Islet of Langerhans (tissue), 1 donor: Measurements from ENCODE around the gene CYP46A1.

ENCODE experiments used
- FAIRE-seq: peaks from one replicate; lab custom pipeline; 2011; peaks lifted over from hg19 to GRCh38; lab: Jason Lieb, UNC

Gene CYP46A1

GRCh38 chr14:99730876-99731546, 46.9 kb downstream of the CYP46A1 start:
- FAIRE-seq: no peak

- no peak for FAIRE-seq
Measured at GRCh38 chr14:99731547-99732435, 47.7 kb downstream of the CYP46A1 start.

- FAIRE-seq: no peak
Measured at GRCh38 chr14:99732436-99733210, 48.5 kb downstream of the CYP46A1 start.

GRCh38 chr14:99733211-99733539, 49.1 kb downstream of the CYP46A1 start:
- FAIRE-seq: no peak

- no peak for FAIRE-seq
Measured at GRCh38 chr14:99733540-99734405, 49.7 kb downstream of the CYP46A1 start.

- FAIRE-seq: no peak
Measured at GRCh38 chr14:99734406-99735051, 50.4 kb downstream of the CYP46A1 start.

- FAIRE-seq: no peak
Measured at GRCh38 chr14:99735189-99736135, 51.4 kb downstream of the CYP46A1 start.

GRCh38 chr14:99736603-99737371, 52.7 kb downstream of the CYP46A1 start:
- FAIRE-seq: no peak

GRCh38 chr14:99737451-99737951, 53.4 kb downstream of the CYP46A1 start:
- no peak for FAIRE-seq

- no peak for FAIRE-seq
Measured at GRCh38 chr14:99737956-99738667, 54.0 kb downstream of the CYP46A1 start.

GRCh38 chr14:99740411-99740810, 56.3 kb downstream of the CYP46A1 start:
- FAIRE-seq: no peak

GRCh38 chr14:99741227-99741976, 57.3 kb downstream of the CYP46A1 start:
- no peak for FAIRE-seq

- no peak for FAIRE-seq
Measured at GRCh38 chr14:99742074-99742473, 58.0 kb downstream of the CYP46A1 start.

- FAIRE-seq: no peak
Measured at GRCh38 chr14:99742509-99743487, 58.7 kb downstream of the CYP46A1 start.

GRCh38 chr14:99744199-99744872, 60.2 kb downstream of the CYP46A1 start:
- FAIRE-seq: no peak

- FAIRE-seq: no peak
Measured at GRCh38 chr14:99744873-99745224, 60.8 kb downstream of the CYP46A1 start.
